ENCODE results near the gene FABP7.
A peak's percentile ranks its signal among the peaks of the same experiment; 100 is the strongest.

FABP7 gene

GRCh38 chr6:122760330-122760729 lies 19.2 kb upstream of the FABP7 start:
- DNase-seq = no peak

GRCh38 chr6:122766256-122766655 lies 13.3 kb upstream of the FABP7 start:
- no peak for DNase-seq

- no peak for DNase-seq
Measured at GRCh38 chr6:122770835-122771601, 8.5 kb upstream of the FABP7 start.

GRCh38 chr6:122772724-122773415 lies 6.6 kb upstream of the FABP7 start:
- no peak for DNase-seq

GRCh38 chr6:122775975-122776374 lies 3.5 kb upstream of the FABP7 start:
- DNase-seq = no peak

- DNase-seq = no peak
Measured at GRCh38 chr6:122778302-122778701, 1.2 kb upstream of the FABP7 start.

- peak; percentile 30 for DNase-seq
Measured at GRCh38 chr6:122778985-122779661, 393 bp upstream of the FABP7 start.

GRCh38 chr6:122780114-122780513 lies 598 bp downstream of the FABP7 start:
- no peak for DNase-seq

GRCh38 chr6:122781716-122782115 lies 2.2 kb downstream of the FABP7 start:
- no peak for DNase-seq

GRCh38 chr6:122783401-122783800 lies 3.9 kb downstream of the FABP7 start:
- DNase-seq = no peak

- DNase-seq = no peak
Measured at GRCh38 chr6:122785891-122786290, 6.4 kb downstream of the FABP7 start.

- DNase-seq = no peak
Measured at GRCh38 chr6:122787721-122788120, 8.2 kb downstream of the FABP7 start.

- DNase-seq = no peak
Measured at GRCh38 chr6:122788208-122788607, 8.7 kb downstream of the FABP7 start.

GRCh38 chr6:122788663-122789181 lies 9.2 kb downstream of the FABP7 start:
- DNase-seq = no peak

- DNase-seq = peak; percentile 67
Measured at GRCh38 chr6:122789182-122790027, 9.9 kb downstream of the FABP7 start, which contains the start of gene SMPDL3A. Gene SMPDL3A (plus strand): TSS chr6:122789258. CDS start chr6:122789347, 89 bp downstream.

GRCh38 chr6:122790028-122790422 lies 10.5 kb downstream of the FABP7 start:
- no peak for DNase-seq

GRCh38 chr6:122790423-122791309 lies 11.2 kb downstream of the FABP7 start:
- DNase-seq = peak; percentile 8

- DNase-seq = no peak
Measured at GRCh38 chr6:122791310-122791679, 11.8 kb downstream of the FABP7 start.

GRCh38 chr6:122792766-122793165 lies 13.2 kb downstream of the FABP7 start:
- DNase-seq = no peak

GRCh38 chr6:122797537-122797936 lies 18.0 kb downstream of the FABP7 start:
- DNase-seq = no peak

GRCh38 chr6:122798099-122798641 lies 18.7 kb downstream of the FABP7 start:
- no peak for DNase-seq
